Ishikawa (cell line): Measurements from ENCODE around the gene UFSP2.

Experiments
- EGR1 ChIP-seq: IDR thresholded peaks from 2 replicates; pipeline ENCODE4 v1.6.1; 2012
- EP300 ChIP-seq: IDR thresholded peaks from 2 replicates; pipeline ENCODE4 v1.6.1; 2012; ENCODE audit warnings: borderline replicate concordance
- FOXM1 ChIP-seq: IDR thresholded peaks from 2 replicates; pipeline ENCODE4 v1.6.1; 2012; ENCODE audit warnings: low read depth, borderline replicate concordance
- MAX ChIP-seq: IDR thresholded peaks from 2 replicates; pipeline ENCODE4 v1.6.1; 2012
- RAD21 ChIP-seq: IDR thresholded peaks from 2 replicates; pipeline ENCODE4 v1.6.1; 2012; ENCODE audit warnings: low read depth
- REST ChIP-seq: IDR thresholded peaks from 2 replicates; pipeline ENCODE4 v1.6.1; 2012; ENCODE audit warnings: low read depth, mild to moderate bottlenecking
- TAF1 ChIP-seq: IDR thresholded peaks from 2 replicates; pipeline ENCODE4 v1.6.1; 2012; ENCODE audit warnings: low read depth, mild to moderate bottlenecking
- YY1 ChIP-seq: IDR thresholded peaks from 2 replicates; pipeline ENCODE4 v1.6.1; 2012; ENCODE audit warnings: low read depth
- ZBTB7A ChIP-seq: IDR thresholded peaks from 2 replicates; pipeline ENCODE4 v1.6.1; 2012; ENCODE audit warnings: low read depth

DNA sequence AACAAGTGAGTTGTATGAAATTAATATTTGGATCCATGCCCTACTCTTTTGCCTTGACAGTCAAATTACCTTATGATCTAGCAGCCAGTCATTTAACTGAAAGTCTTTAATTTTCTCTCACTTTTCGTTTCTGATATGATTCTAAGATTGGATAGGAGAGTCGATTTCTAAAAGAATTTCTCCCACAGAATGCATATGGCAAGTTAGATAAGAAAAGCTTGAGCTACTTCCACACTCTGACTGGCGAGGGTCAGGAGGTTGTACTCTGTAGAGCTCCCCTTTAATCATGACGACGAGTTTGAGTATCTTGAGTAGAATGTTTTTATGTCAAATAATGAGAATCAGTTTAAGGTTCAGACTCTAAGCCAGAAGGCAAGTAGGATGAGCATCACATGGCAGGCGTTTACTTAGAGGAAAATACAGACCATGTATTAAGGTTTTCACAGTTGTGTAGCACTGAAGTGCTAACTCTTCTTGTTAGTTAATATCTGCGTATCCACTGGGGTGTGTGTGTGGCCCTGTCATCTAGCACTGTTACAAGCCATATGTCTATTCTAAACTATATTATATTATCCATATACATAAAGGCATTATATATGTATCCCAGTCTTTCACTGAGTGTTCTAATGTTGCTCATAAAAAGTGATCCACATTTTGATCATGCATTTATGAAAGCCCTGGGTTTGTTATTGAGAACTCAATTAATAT is 67.9 kb downstream of the UFSP2 start:
- TF ChIP-seq EGR1 (no peak), REST (no peak), TAF1 (no peak), RAD21 (no peak), FOXM1 (no peak), EP300 (no peak), ZBTB7A (no peak), YY1 (no peak), MAX (no peak)
